Hepatocyte (in vitro differentiated cells): Measurements from ENCODE around the gene NSUN2. TPM values are rescaled to one million over a fixed set of nuclear protein-coding genes. Genes with fewer than 3 reads are reported as not detected.

Experiments used
- DNase-seq: peaks from one replicate; pipeline ENCODE4 v3.0.0-alpha.2; 2016; ENCODE audit warnings: low spot score
- H2AFZ ChIP-seq: fragments of 200-600 bp; sonication (generic); 2 replicates; pipeline ENCODE4 v1.6.0; 2016; ENCODE audit warnings: antibody characterized with exemption, mild to moderate bottlenecking
- H3K27ac ChIP-seq: fragments of 200-600 bp; sonication (generic); 2 replicates; pipeline ENCODE4 v1.5.1; 2016; ENCODE audit warnings: mild to moderate bottlenecking
- H3K27me3 ChIP-seq: fragments of 200-600 bp; sonication (generic); 2 replicates; pipeline ENCODE4 v1.6.1; 2016
- H3K36me3 ChIP-seq: fragments of 200-600 bp; sonication (generic); replicated peaks from 2 replicates; pipeline ENCODE4 v1.5.1; 2016; ENCODE audit warnings: low read depth; ENCODE audit not compliant: insufficient read depth
- H3K4me1 ChIP-seq: fragments of 200-600 bp; sonication (generic); 2 replicates; pipeline ENCODE4 v1.5.1; 2016; ENCODE audit warnings: mild to moderate bottlenecking, moderate library complexity; ENCODE audit not compliant: insufficient read depth
- H3K4me2 ChIP-seq: fragments of 200-600 bp; sonication (generic); 2 replicates; pipeline ENCODE4 v1.6.0; 2016
- H3K4me3 ChIP-seq: fragments of 200-600 bp; sonication (generic); 2 replicates; pipeline ENCODE4 v1.5.1; 2016; ENCODE audit warnings: mild to moderate bottlenecking
- H3K79me2 ChIP-seq: fragments of 200-600 bp; sonication (generic); 2 replicates; pipeline ENCODE4 v1.6.0; 2017; ENCODE audit warnings: mild to moderate bottlenecking
- H3K9me2 ChIP-seq: fragments of 200-600 bp; sonication (generic); replicated peaks from 2 replicates; pipeline ENCODE4 v1.6.0; 2017; ENCODE audit warnings: mild to moderate bottlenecking; ENCODE audit not compliant: insufficient read depth
- H3K9me3 ChIP-seq: fragments of 200-600 bp; sonication (generic); 2 replicates; pipeline ENCODE4 v1.5.1; 2016; ENCODE audit warnings: low read depth, mild to moderate bottlenecking
- H4K20me1 ChIP-seq: fragments of 200-600 bp; sonication (generic); 2 replicates; pipeline ENCODE4 v1.6.0; 2016; ENCODE audit warnings: mild to moderate bottlenecking; ENCODE audit not compliant: insufficient read depth, poor library complexity, severe bottlenecking
- EZH2 ChIP-seq: fragments of 200-600 bp; sonication (generic); IDR thresholded peaks from 2 replicates; pipeline ENCODE4 v1.6.1; 2016; ENCODE audit warnings: antibody characterized with exemption, mild to moderate bottlenecking, borderline replicate concordance
- EZH2phosphoT487 ChIP-seq: fragments of 200-600 bp; sonication (generic); IDR thresholded peaks from one replicate; pipeline ENCODE4 v1.6.1; 2018; ENCODE audit warnings: antibody characterized with exemption, mild to moderate bottlenecking, low read depth, moderate library complexity; ENCODE audit not compliant: unreplicated experiment, severe bottlenecking
- WGBS: methylation state at CpG from one replicate; pipeline ENCODE4 v1.1.6; 2016; ENCODE audit warnings: low lambda C conversion rate; ENCODE audit errors: missing lambda C conversion rate; 5-methylcytosine and 5-hydroxymethylcytosine counted together
- polyA plus RNA-seq: library from polyadenylated mRNA; unstranded; fragments of >200 nt; fragmentation: Nextera tagmentation; extraction: Ambion mirVana; gene quantifications from 2 replicates; pipeline ENCODE4 v1.2.1, GENCODE V29; 2016
- total RNA-seq: library from RNA; depleted of rRNA; stranded (reverse); fragments of >200 nt; gene quantifications from 2 replicates; pipeline ENCODE4 v1.2.3, GENCODE V29; 2014
- TF ChIP-seq, protein P1 (sequence below): fragments of 200-600 bp; sonication (generic); IDR thresholded peaks from 2 replicates; pipeline ENCODE4 v1.5.1; 2016; ENCODE audit warnings: antibody characterized with exemption, mild to moderate bottlenecking; ENCODE audit not compliant: poor library complexity

The NSUN2 gene
- total and polyA plus RNA-seq, 2 experiments from 2014 or later, result 34.8 to 43.0 TPM

DNA sequence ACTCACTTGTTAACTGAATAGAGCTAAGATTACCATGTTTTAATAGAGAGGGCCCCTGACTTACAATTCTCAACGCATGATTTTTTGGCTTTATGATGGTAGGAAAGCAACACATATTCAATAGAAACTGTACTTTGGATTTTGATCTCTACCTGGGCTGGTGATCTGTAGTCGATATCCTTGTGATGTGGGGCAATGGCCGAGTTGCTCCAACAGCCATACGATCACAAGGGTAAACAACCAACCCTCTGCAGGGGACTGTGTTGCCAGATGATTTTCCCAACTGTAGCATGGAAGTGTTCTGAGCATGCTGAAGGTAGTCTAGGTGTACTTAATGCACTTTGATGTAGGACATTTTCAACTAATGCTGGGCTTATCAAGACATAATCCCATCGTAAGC is 36.5 kb downstream of the NSUN2 start:
- Histone ChIP-seq H2AFZ (no peak overlapping the region), H3K36me3 (no peaks in the 10 kb centered on the region)

DNA sequence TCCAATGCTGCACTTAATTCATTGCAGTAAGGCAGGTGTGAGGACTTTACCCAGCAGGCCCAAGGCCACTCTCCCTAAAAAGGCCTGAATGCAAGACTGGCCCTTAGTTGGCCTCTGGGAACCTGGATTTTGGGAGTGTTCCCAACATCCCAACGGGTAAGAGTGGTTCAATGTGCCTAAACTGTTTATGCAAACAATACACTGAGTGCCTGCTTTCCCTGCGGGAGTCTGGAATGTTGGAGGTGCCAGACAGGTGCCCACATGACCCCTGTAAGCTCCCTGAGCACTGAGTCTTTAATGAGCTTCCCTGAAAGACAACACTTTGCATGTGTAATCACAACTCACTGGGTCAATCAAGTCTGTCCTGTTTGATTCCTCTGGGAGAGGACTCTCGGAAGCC is 37.4 kb downstream of the NSUN2 start:
- DNase-seq, result no peak
- H3K4me2 ChIP-seq, result no peak overlapping the region

More for the DNA sequence above, 36.5 kb downstream of the NSUN2 start:
- H3K4me2 ChIP-seq, result no peak overlapping the region
- no peaks in the 10 kb centered on the region for H3K4me1 ChIP-seq
- no peak for DNase-seq
- no peak overlapping the region for H3K4me3 ChIP-seq
- 92% methylated on average over 5 of the region's 5 CpGs for WGBS
- no peaks in the 10 kb centered on the region for H3K27me3 ChIP-seq
- TF ChIP-seq EZH2 (no peak), EZH2phosphoT487 (no peak)
- TF ChIP-seq, protein P1, sequence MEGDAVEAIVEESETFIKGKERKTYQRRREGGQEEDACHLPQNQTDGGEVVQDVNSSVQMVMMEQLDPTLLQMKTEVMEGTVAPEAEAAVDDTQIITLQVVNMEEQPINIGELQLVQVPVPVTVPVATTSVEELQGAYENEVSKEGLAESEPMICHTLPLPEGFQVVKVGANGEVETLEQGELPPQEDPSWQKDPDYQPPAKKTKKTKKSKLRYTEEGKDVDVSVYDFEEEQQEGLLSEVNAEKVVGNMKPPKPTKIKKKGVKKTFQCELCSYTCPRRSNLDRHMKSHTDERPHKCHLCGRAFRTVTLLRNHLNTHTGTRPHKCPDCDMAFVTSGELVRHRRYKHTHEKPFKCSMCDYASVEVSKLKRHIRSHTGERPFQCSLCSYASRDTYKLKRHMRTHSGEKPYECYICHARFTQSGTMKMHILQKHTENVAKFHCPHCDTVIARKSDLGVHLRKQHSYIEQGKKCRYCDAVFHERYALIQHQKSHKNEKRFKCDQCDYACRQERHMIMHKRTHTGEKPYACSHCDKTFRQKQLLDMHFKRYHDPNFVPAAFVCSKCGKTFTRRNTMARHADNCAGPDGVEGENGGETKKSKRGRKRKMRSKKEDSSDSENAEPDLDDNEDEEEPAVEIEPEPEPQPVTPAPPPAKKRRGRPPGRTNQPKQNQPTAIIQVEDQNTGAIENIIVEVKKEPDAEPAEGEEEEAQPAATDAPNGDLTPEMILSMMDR, result no peak
- no peaks in the 10 kb centered on the region for H3K79me2 ChIP-seq
- no peak overlapping the region for H3K27ac ChIP-seq
- H4K20me1 ChIP-seq, result no peaks in the 10 kb centered on the region
- no peaks in the 10 kb centered on the region for H3K9me3 ChIP-seq
- H3K9me2 ChIP-seq, result no peaks in the 10 kb centered on the region

DNA sequence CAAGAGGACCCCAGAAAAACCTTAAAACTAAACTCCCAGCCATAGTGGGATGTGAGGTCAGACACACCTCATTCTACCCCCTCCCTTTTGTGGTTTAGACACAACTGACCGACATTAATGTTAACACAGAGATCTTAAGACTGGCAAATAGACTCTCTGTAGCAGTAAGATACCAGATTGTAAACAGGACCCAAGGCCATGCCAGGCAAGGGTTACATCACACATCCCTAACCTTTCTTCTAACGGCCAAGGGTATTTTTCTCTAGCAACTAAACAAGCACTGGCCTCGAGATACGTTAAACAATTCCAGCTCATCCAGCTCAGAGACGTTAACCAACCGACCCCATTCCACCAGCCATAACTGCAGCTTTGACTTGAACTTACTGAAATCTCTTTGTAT is 38.8 kb downstream of the NSUN2 start:
- no peak overlapping the region for H3K27ac ChIP-seq
- no peaks in the 10 kb centered on the region for H3K4me1 ChIP-seq
- no peaks in the 10 kb centered on the region for H3K9me3 ChIP-seq
- TF ChIP-seq, protein P1, result no peak
- no peak for TF ChIP-seq EZH2
- TF ChIP-seq EZH2phosphoT487, result no peak
- H3K4me3 ChIP-seq, result no peak overlapping the region
- H2AFZ ChIP-seq, result no peak overlapping the region
- H3K9me2 ChIP-seq, result no peaks in the 10 kb centered on the region
- H4K20me1 ChIP-seq, result no peaks in the 10 kb centered on the region
- no peaks in the 10 kb centered on the region for H3K36me3 ChIP-seq
- DNase-seq, result no peak
- 89% methylated on average over 6 of the region's 6 CpGs for WGBS
- H3K79me2 ChIP-seq, result no peaks in the 10 kb centered on the region
- no peak overlapping the region for H3K4me2 ChIP-seq
- no peaks in the 10 kb centered on the region for H3K27me3 ChIP-seq

More for the DNA sequence above, 37.4 kb downstream of the NSUN2 start:
- WGBS, result 61% methylated on average over 3 of the region's 3 CpGs
- Histone ChIP-seq H2AFZ (no peak overlapping the region), H3K36me3 (no peaks in the 10 kb centered on the region), H3K27me3 (no peaks in the 10 kb centered on the region), H3K27ac (no peak overlapping the region), H3K9me2 (no peaks in the 10 kb centered on the region), H3K4me1 (no peaks in the 10 kb centered on the region), H3K9me3 (no peaks in the 10 kb centered on the region), H3K4me3 (no peak overlapping the region), H3K79me2 (no peaks in the 10 kb centered on the region), H4K20me1 (no peaks in the 10 kb centered on the region)
- TF ChIP-seq, protein P1, result no peak
